Smooth muscle cell (in vitro differentiated cells): ENCODE measurements around the gene ESYT2. TPM values are rescaled to one million over a fixed set of nuclear protein-coding genes. Genes with fewer than 3 reads are reported as not detected.
A peak's percentile ranks its signal among the peaks of the same experiment; 100 is the strongest.

Source experiments
- DNase-seq: peaks from one replicate; lab custom pipeline; 2025; ENCODE audit not compliant: unreplicated experiment; lab: John Stamatoyannopoulos, UW
- H2AFZ ChIP-seq: fragments of 200-600 bp; sonication (generic); 2 replicates; pipeline ENCODE4 v1.6.0; 2016; ENCODE audit warnings: antibody characterized with exemption, low read depth, mild to moderate bottlenecking
- H3F3A ChIP-seq: fragments of 200-600 bp; sonication (generic); 2 replicates; pipeline ENCODE4 v1.6.0; 2017; ENCODE audit warnings: antibody characterized with exemption, low read depth
- H3K27ac ChIP-seq: fragments of 200-600 bp; sonication (generic); 2 replicates; pipeline ENCODE4 v1.5.1; 2016; ENCODE audit warnings: low read depth, mild to moderate bottlenecking
- H3K27me3 ChIP-seq: fragments of 200-600 bp; sonication (generic); 2 replicates; pipeline ENCODE4 v1.6.1; 2016; ENCODE audit warnings: low read depth, mild to moderate bottlenecking
- H3K36me3 ChIP-seq: fragments of 200-600 bp; sonication (generic); 2 replicates; pipeline ENCODE4 v1.5.1; 2016; ENCODE audit warnings: low read depth
- H3K4me1 ChIP-seq: fragments of 200-600 bp; sonication (generic); 2 replicates; pipeline ENCODE4 v1.5.1; 2016; ENCODE audit warnings: low read depth
- H3K4me2 ChIP-seq: fragments of 200-600 bp; sonication (generic); 2 replicates; pipeline ENCODE4 v1.6.0; 2016; ENCODE audit warnings: mild to moderate bottlenecking
- H3K4me3 ChIP-seq: fragments of 200-600 bp; sonication (generic); 2 replicates; pipeline ENCODE4 v1.5.1; 2016; ENCODE audit warnings: mild to moderate bottlenecking
- H3K79me2 ChIP-seq: fragments of 200-600 bp; sonication (generic); 2 replicates; pipeline ENCODE4 v1.6.0; 2016; ENCODE audit warnings: low read depth, mild to moderate bottlenecking
- H3K9ac ChIP-seq: fragments of 200-600 bp; sonication (generic); 2 replicates; pipeline ENCODE4 v1.6.0; 2016; ENCODE audit warnings: low read depth
- H3K9me3 ChIP-seq: fragments of 200-600 bp; sonication (generic); replicated peaks from 2 replicates; pipeline ENCODE4 v1.5.1; 2016; ENCODE audit warnings: low read depth
- H4K20me1 ChIP-seq: fragments of 200-600 bp; sonication (generic); 2 replicates; pipeline ENCODE4 v1.6.0; 2016; ENCODE audit warnings: low read depth
- CTCF ChIP-seq: fragments of 200-600 bp; sonication (generic); IDR thresholded peaks from 2 replicates; pipeline ENCODE4 v1.5.1; 2017; ENCODE audit warnings: borderline replicate concordance, mild to moderate bottlenecking, antibody characterized with exemption; ENCODE audit not compliant: insufficient read depth, poor library complexity, severe bottlenecking
- WGBS: methylation state at CpG from one replicate; pipeline ENCODE4 v1.1.7; 2016; ENCODE audit warnings: low lambda C conversion rate; 5-methylcytosine and 5-hydroxymethylcytosine counted together
- polyA plus RNA-seq: library from polyadenylated mRNA; unstranded; fragments of >200 nt; fragmentation: Nextera tagmentation; extraction: Ambion mirVana; gene quantifications from 2 replicates; pipeline ENCODE4 v1.2.1, GENCODE V29; 2016
- total RNA-seq: library from RNA; depleted of rRNA; stranded (reverse); fragments of >200 nt; gene quantifications from 2 replicates; pipeline ENCODE4 v1.2.3, GENCODE V29; 2014

ESYT2 gene
- total and polyA plus RNA-seq, 2 experiments from 2014 or later = 27.9 to 69.4 TPM

GRCh38 chr7:158824028-158824427 lies 5.3 kb downstream of the ESYT2 start:
- peak overlapping the region; percentile 51 for H3K4me2 ChIP-seq
- H3K27me3 ChIP-seq = no peaks in the 10 kb centered on the region
- H4K20me1 ChIP-seq = peaks cover 62% of the 10 kb centered on the region
- no peaks in the 10 kb centered on the region for H3K36me3 ChIP-seq
- H3K9me3 ChIP-seq = no peaks in the 10 kb centered on the region
- H3F3A ChIP-seq = peaks cover 26% of the 10 kb centered on the region
- no peak for TF ChIP-seq CTCF
- peak overlapping the region; percentile 36 for H3K27ac ChIP-seq
- DNase-seq = no peak
- H3K4me1 ChIP-seq = peaks cover 34% of the 10 kb centered on the region
- H2AFZ ChIP-seq = no peak overlapping the region
- 28% methylated on average over 4 of the region's 4 CpGs for WGBS
- H3K79me2 ChIP-seq = peaks cover 84% of the 10 kb centered on the region
- H3K9ac ChIP-seq = no peak overlapping the region
- H3K4me3 ChIP-seq = no peak overlapping the region

GRCh38 chr7:158821171-158822031 lies 7.9 kb downstream of the ESYT2 start:
- peaks cover 47% of the 10 kb centered on the region for H3K4me1 ChIP-seq
- H3K27ac ChIP-seq = peak overlapping the region; percentile 96
- peak overlapping the region; percentile 85 for H3K9ac ChIP-seq
- H3K4me2 ChIP-seq = peak overlapping the region; percentile 83
- H3K27me3 ChIP-seq = no peaks in the 10 kb centered on the region
- peaks cover 37% of the 10 kb centered on the region for H4K20me1 ChIP-seq
- H3K9me3 ChIP-seq = no peaks in the 10 kb centered on the region
- TF ChIP-seq CTCF = no peak
- peaks cover 75% of the 10 kb centered on the region for H3K79me2 ChIP-seq
- H2AFZ ChIP-seq = no peak overlapping the region
- no peaks in the 10 kb centered on the region for H3K36me3 ChIP-seq
- H3K4me3 ChIP-seq = peak overlapping the region; percentile 21
- WGBS = 55% methylated on average over 14 of the region's 14 CpGs
- DNase-seq = no peak
- peaks cover 41% of the 10 kb centered on the region for H3F3A ChIP-seq

GRCh38 chr7:158820656-158821055 lies 8.7 kb downstream of the ESYT2 start:
- Histone ChIP-seq H3K79me2 (peaks cover 75% of the 10 kb centered on the region), H3K9me3 (no peaks in the 10 kb centered on the region), H3K36me3 (no peaks in the 10 kb centered on the region), H4K20me1 (peaks cover 38% of the 10 kb centered on the region), H3K4me3 (peak overlapping the region; percentile 21), H2AFZ (no peak overlapping the region), H3K9ac (peak overlapping the region; percentile 85), H3K27ac (peak overlapping the region; percentile 96), H3F3A (peaks cover 42% of the 10 kb centered on the region), H3K4me2 (peak overlapping the region; percentile 83), H3K4me1 (peaks cover 54% of the 10 kb centered on the region), H3K27me3 (no peaks in the 10 kb centered on the region)
- WGBS = 61% methylated on average over 3 of the region's 3 CpGs
- TF ChIP-seq CTCF = no peak
- no peak for DNase-seq
